Suprapubic skin (tissue), 4 donors: Measurements from ENCODE around the gene JAK1. TPM values are rescaled to one million over a fixed set of nuclear protein-coding genes. Genes with fewer than 3 reads are reported as not detected.

Source experiments
- DNase-seq, 2 donors: peaks; one replicate each; pipeline ENCODE4 v3.0.0-alpha.2; 2019; ENCODE audit warnings: low spot score in 2 of 2
- H3K27ac ChIP-seq: fragments of 200-600 bp; sonication (generic); one replicate; pipeline ENCODE4 v1.5.1; 2019
- H3K27me3 ChIP-seq: fragments of 200-600 bp; sonication (generic); one replicate; pipeline ENCODE4 v1.5.1; 2019
- H3K36me3 ChIP-seq: fragments of 200-600 bp; sonication (generic); one replicate; pipeline ENCODE4 v1.5.1; 2019
- H3K4me1 ChIP-seq: fragments of 200-600 bp; sonication (generic); one replicate; pipeline ENCODE4 v1.5.1; 2019
- H3K4me3 ChIP-seq: fragments of 200-600 bp; sonication (generic); one replicate; pipeline ENCODE4 v1.5.1; 2019; ENCODE audit warnings: mild to moderate bottlenecking
- H3K9me3 ChIP-seq: fragments of 200-600 bp; sonication (generic); one replicate; pipeline ENCODE4 v1.5.1; 2019
- EP300 ChIP-seq: sonication (generic); formaldehyde crosslinking; IDR thresholded peaks from one replicate; pipeline ENCODE4 v1.6.1; 2017; ENCODE audit warnings: antibody characterized with exemption
- POLR2A ChIP-seq, 2 donors: fragments of 450-650 bp; IDR thresholded peaks; one replicate each; pipeline ENCODE4 v1.6.1; 2017; ENCODE audit warnings: antibody characterized with exemption in 2 of 2, mild to moderate bottlenecking in 2 of 2, moderate library complexity in 2 of 2
- POLR2AphosphoS5 ChIP-seq, 3 donors: sonication (generic); formaldehyde crosslinking; IDR thresholded peaks; one replicate each; pipeline ENCODE4 v1.6.1; 2017; ENCODE audit warnings: antibody characterized with exemption in 3 of 3
- WGBS: methylation state at CpG from one replicate; pipeline ENCODE4 v1.1.5; 2018; 5-methylcytosine and 5-hydroxymethylcytosine counted together
- total RNA-seq, 4 donors: library from RNA; depleted of rRNA; stranded (reverse); fragments of >200 nt; gene quantifications; one replicate each; pipeline ENCODE4 v1.1.0, GENCODE V29; 2016
- TF ChIP-seq, protein P1 (sequence below), 2 donors: fragments of 200-600 bp in 1 of 2; fragments of 450-650 bp in 1 of 2; sonication (generic) in 1 of 2; IDR thresholded peaks; one replicate each; pipeline ENCODE4 v1.5.1; 2016 to 2019; ENCODE audit warnings: antibody characterized with exemption in 2 of 2, mild to moderate bottlenecking in 1 of 2, moderate library complexity in 1 of 2

Gene JAK1
- total RNA-seq, 4 donors from 2014 or later = 99.0 to 169 (median 127) TPM

- H3K4me3 ChIP-seq = no peak overlapping the region
- TF ChIP-seq, protein P1, sequence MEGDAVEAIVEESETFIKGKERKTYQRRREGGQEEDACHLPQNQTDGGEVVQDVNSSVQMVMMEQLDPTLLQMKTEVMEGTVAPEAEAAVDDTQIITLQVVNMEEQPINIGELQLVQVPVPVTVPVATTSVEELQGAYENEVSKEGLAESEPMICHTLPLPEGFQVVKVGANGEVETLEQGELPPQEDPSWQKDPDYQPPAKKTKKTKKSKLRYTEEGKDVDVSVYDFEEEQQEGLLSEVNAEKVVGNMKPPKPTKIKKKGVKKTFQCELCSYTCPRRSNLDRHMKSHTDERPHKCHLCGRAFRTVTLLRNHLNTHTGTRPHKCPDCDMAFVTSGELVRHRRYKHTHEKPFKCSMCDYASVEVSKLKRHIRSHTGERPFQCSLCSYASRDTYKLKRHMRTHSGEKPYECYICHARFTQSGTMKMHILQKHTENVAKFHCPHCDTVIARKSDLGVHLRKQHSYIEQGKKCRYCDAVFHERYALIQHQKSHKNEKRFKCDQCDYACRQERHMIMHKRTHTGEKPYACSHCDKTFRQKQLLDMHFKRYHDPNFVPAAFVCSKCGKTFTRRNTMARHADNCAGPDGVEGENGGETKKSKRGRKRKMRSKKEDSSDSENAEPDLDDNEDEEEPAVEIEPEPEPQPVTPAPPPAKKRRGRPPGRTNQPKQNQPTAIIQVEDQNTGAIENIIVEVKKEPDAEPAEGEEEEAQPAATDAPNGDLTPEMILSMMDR (IDR thresholded peaks at IDR 0.05) = no peak
- TF ChIP-seq POLR2A (IDR thresholded peaks at IDR 0.05) (no peak), EP300 (no peak), POLR2AphosphoS5 (IDR thresholded peaks at IDR 0.05) (peak in 2 of 3 donors; percentile 65 to 85)
- 2% methylated on average over 4 of the region's 4 CpGs for WGBS
- peak overlapping the region; percentile 87 for H3K27ac ChIP-seq
- peaks cover 62% of the 10 kb centered on the region for H3K4me1 ChIP-seq
- DNase-seq = peak; percentile 89 to 90
- no peaks in the 10 kb centered on the region for H3K9me3 ChIP-seq
- no peaks in the 10 kb centered on the region for H3K27me3 ChIP-seq
- H3K36me3 ChIP-seq = no peaks in the 10 kb centered on the region
These were observed 68.1 kb downstream of the JAK1 start for GRCh38 chr1:64898107-64898861.

GRCh38 chr1:64896551-64896950, 69.8 kb downstream of the JAK1 start:
- no peak overlapping the region for H3K4me3 ChIP-seq
- no peaks in the 10 kb centered on the region for H3K9me3 ChIP-seq
- TF ChIP-seq POLR2A (IDR thresholded peaks at IDR 0.05) (no peak), POLR2AphosphoS5 (IDR thresholded peaks at IDR 0.05) (no peak)
- no peak for DNase-seq
- 68% methylated on average over 8 of the region's 8 CpGs for WGBS
- peak overlapping the region; percentile 75 for H3K27ac ChIP-seq
- H3K36me3 ChIP-seq = no peaks in the 10 kb centered on the region
- peaks cover 71% of the 10 kb centered on the region for H3K4me1 ChIP-seq
- H3K27me3 ChIP-seq = no peaks in the 10 kb centered on the region

- WGBS = 90% methylated on average over 2 of the region's 2 CpGs
- Histone ChIP-seq H3K4me3 (no peak overlapping the region), H3K4me1 (peaks cover 79% of the 10 kb centered on the region), H3K36me3 (no peaks in the 10 kb centered on the region), H3K9me3 (no peaks in the 10 kb centered on the region), H3K27me3 (no peaks in the 10 kb centered on the region), H3K27ac (no peak overlapping the region)
- no peak for DNase-seq
- TF ChIP-seq POLR2A (IDR thresholded peaks at IDR 0.05) (no peak), POLR2AphosphoS5 (IDR thresholded peaks at IDR 0.05) (no peak), EP300 (no peak)
- TF ChIP-seq, protein P1 (IDR thresholded peaks at IDR 0.05) = no peak
These were observed 70.8 kb downstream of the JAK1 start for GRCh38 chr1:64895500-64895899.

DNA sequence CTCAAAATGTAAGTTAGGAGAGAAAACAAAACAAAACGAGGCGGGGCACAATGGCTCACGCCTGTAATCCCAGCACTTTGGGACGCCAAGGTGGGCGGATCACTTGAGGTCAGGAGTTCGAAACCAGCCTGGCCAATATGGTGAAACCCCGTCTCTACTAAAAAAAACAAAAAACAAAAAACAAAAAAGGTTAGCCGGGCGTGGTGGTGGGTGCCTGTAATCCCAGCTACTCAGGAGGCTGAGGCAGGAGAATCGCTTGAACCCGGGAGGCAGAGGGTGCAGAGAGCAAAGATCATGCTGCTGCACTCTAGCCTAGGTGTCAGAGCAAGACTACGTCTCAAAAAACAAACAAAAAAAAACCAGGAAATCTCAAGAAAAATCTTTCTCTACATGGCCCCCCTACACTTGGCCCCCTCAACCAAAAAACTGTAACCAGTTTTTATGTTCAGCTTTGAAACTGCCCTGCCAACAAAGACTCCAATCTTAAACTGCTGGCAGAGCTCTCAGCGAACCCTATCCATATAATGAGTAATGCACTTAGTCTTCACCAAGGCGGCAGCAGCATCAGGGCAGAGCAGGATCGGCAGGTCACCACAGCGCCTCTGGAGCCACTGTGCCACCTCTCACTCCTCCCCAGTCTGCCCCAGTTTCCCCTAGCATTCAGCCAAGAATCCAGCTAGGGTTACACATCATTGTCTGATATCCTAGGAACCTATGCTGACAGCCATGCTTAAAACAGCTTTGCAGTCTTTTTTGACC, 71.7 kb downstream of the JAK1 start:
- no peaks in the 10 kb centered on the region for H3K9me3 ChIP-seq
- WGBS = 85% methylated on average over 16 of the region's 16 CpGs
- H3K4me3 ChIP-seq = no peak overlapping the region
- TF ChIP-seq POLR2A (IDR thresholded peaks at IDR 0.05) (no peak), POLR2AphosphoS5 (IDR thresholded peaks at IDR 0.05) (no peak), EP300 (no peak)
- TF ChIP-seq, protein P1 (IDR thresholded peaks at IDR 0.05) = no peak
- no peaks in the 10 kb centered on the region for H3K36me3 ChIP-seq
- H3K27me3 ChIP-seq = no peaks in the 10 kb centered on the region
- no peak overlapping the region for H3K27ac ChIP-seq
- H3K4me1 ChIP-seq = peaks cover 82% of the 10 kb centered on the region
- no peak for DNase-seq

- H3K4me3 ChIP-seq = no peak overlapping the region
- TF ChIP-seq POLR2A (IDR thresholded peaks at IDR 0.05) = no peak
- TF ChIP-seq POLR2AphosphoS5 (IDR thresholded peaks at IDR 0.05) = no peak
- TF ChIP-seq EP300 = no peak
- TF ChIP-seq, protein P1 (IDR thresholded peaks at IDR 0.05) = no peak
- H3K4me1 ChIP-seq = peaks cover 85% of the 10 kb centered on the region
- H3K36me3 ChIP-seq = no peaks in the 10 kb centered on the region
- H3K9me3 ChIP-seq = no peaks in the 10 kb centered on the region
- H3K27ac ChIP-seq = no peak overlapping the region
- no peaks in the 10 kb centered on the region for H3K27me3 ChIP-seq
- no peak for DNase-seq
- WGBS = 83% methylated on average over 4 of the region's 4 CpGs
These were observed 72.4 kb downstream of the JAK1 start for GRCh38 chr1:64893921-64894320.
